Germinal center (tissue), 1 donor: ENCODE results near the gene BCAS1.
"Not testable (repeated sequence)": the region's sequence is repeated elsewhere in the genome, so short reads cannot be mapped to it uniquely, and the experiment has no call there.

Experiments used
- DNase-seq: peaks from one replicate; pipeline ENCODE4 v3.0.0; 2012; ENCODE audit warnings: mixed read lengths, low spot score

The BCAS1 gene

DNA sequence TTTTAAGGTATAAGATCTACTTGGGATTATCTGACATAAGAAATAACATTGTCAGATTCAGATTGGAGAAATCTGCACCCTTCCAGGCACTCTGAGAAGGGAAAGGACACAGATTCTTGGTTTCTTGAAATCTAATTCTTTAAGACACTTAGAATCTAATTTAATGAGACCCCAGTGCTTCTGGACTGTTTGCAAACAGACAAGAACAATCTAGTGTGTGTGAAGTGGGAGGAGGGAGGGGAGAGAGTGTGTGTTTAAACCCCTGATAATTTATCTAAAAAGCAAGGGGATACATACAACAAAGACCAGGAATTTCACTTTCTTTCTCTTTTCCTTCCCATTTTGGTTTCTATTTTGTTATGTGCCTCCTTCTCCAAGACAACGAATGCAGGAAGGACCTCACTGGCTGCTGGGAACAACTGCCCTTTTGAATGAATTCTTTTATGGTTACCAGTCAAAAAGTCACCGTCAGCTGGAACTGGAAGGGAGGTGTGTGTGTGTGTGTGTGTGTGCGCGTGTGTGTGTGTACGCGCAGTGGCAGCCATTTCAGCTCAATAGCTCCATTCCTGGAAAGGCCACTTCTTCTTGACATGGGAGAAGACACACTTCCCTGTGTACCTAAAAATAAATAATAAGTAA is 129.4 kb downstream of the BCAS1 start:
- DNase-seq, result no peak

DNA sequence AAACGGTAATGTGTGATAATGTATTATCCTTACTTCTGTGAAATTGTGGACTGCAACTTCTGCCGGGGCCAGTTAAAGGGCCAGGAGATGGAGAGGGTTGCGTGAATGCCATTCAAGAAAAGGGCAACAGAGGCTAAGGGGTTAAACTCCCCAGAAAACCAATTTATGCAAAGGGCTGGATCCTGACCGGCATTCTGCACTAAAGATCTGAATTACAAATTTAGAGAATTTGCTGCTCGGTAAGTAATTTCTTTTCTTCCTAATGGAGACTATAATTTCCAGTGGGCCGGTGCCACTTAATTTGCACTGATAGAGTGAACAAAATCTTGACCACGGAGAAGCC is 130.1 kb downstream of the BCAS1 start:
- DNase-seq, result no peak

DNA sequence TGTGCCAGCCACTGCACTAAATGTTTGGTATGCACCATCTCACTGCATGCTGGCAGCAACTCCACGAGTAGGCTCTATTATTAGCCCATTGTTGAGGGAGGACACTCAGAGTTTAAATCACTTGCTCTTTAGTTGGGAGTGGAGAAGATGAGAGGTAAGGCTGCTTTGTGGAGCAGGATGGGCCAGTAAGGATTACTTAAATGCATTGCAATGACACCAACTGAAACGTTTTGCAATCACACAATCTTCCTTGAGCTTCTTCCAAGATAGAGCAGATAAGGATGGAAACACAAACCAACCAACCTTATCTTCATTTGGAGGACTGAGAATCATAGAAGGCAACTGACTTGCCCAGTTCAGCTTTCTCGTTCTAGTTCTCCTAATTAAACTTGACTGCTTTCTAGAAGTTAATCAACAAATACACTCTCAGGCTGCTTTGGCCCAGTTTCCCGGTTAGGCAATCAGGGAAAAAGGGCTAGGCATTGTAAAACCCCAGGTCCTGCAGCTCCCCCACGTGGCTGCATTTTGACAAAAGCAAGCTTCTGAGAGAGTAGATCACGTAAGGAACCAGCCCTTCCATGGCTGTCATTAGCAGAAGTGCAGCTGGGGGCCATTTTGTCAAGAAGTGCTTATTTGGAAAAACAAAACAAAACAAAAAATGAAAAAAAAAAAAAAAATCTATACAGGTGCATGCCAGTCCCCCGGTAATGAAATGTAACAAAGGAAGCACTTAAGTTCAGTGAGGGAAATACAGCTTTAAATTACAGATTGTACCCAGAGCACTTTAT is 130.6 kb downstream of the BCAS1 start:
- DNase-seq, result peak; percentile 78

DNA sequence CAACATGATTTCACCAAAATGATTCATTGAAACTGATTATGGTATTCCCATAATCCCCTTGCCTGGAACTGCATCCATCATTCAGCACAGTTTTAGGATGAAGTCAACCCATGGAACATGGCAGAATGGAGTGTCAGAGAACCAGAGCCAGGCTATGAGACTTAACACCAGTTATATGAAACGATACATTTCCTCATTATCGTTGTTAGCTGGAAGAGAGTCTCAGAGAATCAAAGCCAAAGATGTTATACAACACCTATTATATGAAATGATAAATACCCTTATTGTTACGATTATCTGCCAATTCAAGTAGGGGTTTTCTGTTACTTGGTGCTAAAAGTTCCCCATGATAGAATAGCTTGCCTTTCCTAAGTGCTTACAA is 131.2 kb downstream of the BCAS1 start:
- DNase-seq, result no peak

DNA sequence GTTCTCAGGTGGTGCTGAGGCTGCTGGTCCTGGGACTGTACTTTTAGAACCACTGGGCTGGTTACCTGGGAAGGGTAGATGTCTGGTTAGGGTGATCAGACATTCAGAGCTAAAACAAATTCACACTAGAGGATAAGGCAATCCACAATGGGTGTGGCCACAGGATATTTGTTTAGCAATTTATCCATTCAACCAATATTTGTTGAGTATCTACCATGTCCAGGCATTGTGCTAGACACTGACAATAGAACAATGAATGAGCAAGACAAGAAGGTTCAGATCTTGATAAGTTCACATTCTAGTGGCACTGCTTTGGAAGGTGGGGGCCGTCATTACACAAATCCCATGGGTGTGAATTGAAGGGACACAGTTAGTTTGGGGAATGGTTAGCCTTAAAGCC is 131.7 kb downstream of the BCAS1 start:
- no peak for DNase-seq

DNA sequence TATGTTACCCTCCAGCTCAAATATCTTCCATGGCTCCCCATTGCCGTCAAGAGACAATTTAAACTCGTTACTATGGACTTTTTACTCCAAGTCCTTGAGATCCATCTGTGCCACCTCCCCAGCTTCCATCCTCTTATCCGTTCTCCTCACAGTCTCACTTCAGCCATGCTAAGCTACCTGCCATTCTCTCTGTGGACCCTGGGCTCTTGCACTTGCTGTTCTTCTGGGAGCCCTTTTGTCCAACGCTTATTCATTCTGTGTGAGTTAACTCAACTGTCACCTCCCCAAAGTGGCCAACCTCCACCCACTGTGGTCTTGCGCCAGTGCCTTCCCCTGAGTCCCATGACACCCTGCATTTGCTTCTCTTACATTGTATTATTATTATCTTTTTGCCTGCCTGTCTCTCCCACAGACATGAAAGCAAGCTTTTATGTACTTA is 132.4 kb downstream of the BCAS1 start:
- DNase-seq, result no peak

DNA sequence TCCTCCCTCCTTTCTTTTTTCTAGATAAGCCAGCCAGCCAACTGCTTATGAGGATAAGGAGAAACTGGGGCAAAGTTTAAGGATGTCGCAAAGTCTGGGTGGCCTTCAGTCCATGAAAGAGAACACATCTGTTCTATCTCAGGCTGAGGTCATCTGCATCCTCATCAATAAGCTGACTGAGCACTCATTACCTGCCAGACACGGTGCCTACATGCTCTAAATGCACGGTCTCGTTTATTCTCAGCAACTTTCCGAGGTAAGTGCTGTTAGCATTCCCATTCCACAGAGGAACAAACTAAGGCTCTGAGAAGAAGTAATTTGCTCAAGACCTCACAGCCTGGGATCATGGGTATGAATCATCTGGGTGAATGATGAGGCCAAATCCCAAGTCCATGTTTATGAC is 133.1 kb downstream of the BCAS1 start:
- no peak for DNase-seq

DNA sequence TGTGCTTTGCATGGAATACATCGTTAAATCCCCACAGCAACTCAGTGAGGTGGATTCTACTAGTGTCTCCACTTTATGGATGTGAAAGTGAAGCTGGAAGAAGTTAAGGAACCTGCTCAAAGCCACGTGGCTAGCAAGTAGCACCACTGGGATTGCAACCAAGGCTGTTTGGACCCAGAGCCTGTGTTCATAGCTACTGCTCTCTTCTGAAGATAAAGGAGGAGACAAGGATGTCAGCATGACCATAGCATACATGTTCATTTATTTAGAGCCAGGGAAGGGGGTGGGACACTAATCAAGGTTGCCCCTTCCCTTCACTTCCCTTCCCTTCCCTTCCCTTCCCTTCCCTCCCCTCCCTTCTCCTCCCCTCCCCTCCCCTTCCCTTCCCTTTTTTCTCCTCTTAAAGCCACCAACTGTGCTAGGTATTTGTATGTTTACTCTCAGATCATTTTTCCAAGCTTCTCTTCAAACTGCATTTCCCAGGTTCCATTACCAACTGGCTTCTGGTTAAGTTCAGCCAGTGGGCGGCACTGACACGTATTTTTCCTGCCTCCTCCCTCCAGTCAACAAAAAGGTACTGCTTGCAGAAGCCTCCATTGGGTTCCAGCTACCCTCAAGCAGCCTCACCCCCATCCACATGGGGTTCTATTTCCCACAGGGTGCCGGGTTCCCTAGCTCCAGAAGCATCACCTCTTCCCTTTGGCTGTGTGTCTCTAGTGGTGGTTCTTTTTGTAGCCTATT is 134.9 kb downstream of the BCAS1 start:
- DNase-seq, result no peak

DNA sequence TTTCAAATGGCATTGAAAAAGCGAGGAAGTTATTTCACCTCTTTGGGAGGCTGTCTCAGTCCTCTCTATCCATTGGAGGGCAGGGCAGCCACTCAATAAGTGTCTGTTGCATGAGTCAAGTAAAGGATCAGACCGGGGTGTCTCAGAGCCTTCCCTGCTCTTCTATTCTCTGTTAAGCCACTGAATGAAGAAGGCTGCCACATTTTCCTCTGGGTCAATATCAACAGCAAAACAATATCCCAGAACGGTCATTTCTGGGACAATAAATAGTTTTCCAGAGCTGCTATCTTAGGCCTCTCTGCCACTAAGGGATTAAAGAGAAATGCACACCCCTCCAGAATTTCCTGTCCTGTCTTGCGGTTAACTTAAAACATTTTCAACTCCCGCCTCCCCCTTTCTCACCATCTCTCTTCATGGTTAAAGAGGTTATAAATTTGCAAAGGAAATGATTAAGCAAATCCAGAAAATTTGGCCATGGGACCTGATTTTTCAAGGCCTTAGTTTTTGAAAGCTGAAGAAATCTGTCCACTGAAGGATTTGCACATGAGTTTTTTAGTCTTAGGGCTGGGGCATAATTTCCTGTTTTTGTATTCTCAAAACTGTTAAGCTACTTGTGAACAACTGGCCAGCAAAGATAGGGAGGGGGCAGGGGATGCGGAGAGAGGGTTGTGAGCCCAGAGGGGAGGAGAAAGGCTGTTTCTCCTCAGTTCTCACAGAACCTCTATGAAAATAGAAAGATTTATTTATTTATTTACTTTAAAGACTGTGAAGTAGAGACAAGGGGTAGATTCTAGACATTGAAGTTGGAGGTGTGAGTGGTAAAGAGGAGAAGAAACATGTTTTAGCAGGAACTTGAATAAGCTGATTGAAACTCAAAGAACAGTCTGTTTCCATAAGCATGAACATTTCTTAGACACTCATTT is 135.7 kb downstream of the BCAS1 start:
- DNase-seq, result peak; percentile 46

DNA sequence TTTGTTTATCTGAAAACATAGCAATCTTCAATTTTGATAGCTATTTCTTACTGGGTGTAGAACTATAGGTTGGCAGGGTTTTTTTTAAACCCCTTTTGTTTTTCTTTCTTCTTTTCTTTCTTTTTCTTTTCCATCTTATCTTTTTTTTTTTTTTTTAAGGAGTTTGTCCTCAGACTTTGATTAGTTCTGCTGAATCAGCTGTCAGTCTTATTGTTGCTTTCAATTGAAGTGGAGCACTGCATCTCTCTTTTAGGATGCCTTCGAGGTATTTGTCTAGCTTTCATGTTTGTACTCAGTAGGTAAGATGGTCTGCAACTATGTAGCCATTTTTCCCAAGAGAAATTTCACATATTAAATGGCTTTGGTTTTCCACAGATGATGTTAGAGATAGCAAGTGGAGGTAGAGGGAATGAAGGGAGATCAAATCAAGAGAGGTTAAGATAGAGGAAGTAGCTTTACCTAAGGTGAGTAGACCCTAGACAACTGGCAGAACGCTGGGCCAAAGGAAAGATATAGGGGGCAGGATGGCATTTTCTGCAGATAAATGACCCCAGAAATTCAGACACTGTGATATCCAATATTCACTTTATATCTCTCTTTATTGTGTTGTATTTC is 137.1 kb downstream of the BCAS1 start:
- DNase-seq, result no peak

DNA sequence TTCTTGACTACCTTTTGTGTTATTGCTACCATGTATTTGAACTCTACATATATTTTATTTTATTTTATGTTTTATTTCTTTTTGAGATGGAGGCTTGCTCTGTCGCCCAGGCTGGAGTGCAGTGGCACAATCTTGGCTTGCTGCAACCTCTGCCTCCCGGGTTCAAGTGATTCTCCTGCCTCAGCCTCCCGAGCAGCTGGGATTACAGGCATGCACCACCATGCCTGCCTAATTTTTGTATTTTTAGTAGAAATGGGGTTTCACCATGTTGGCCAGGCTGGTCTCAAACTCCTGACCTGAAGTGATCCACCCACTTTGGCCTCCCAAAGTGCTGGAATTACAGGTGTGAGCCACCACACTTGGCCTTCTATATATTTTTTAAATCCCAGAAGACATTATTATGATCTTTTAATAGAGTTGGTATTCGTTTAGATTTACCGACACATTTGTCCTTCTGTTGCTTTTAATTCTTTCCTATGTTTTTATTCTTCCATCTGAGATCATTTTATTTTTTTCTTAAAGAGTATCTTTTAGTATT is 137.7 kb downstream of the BCAS1 start:
- not testable (repeated sequence) for DNase-seq

DNA sequence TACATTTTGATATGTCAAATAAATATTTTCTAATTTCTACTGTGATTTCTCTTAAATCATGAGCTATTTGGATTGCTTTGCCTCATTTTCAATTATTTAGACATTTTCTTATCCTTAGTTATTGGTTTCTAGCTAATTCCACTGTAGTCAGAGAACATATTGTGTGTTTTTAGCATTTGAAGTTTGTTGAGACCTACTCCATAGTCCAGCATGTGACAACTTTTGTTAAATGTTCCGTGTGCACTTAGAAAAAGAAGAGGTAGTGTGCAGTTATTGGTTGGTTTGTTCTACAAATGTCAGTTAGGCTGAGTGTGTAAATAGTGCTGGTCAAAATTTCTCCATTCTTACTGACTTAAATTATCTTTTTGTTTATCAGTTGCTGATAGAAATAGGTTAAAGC is 138.8 kb downstream of the BCAS1 start:
- no peak for DNase-seq

DNA sequence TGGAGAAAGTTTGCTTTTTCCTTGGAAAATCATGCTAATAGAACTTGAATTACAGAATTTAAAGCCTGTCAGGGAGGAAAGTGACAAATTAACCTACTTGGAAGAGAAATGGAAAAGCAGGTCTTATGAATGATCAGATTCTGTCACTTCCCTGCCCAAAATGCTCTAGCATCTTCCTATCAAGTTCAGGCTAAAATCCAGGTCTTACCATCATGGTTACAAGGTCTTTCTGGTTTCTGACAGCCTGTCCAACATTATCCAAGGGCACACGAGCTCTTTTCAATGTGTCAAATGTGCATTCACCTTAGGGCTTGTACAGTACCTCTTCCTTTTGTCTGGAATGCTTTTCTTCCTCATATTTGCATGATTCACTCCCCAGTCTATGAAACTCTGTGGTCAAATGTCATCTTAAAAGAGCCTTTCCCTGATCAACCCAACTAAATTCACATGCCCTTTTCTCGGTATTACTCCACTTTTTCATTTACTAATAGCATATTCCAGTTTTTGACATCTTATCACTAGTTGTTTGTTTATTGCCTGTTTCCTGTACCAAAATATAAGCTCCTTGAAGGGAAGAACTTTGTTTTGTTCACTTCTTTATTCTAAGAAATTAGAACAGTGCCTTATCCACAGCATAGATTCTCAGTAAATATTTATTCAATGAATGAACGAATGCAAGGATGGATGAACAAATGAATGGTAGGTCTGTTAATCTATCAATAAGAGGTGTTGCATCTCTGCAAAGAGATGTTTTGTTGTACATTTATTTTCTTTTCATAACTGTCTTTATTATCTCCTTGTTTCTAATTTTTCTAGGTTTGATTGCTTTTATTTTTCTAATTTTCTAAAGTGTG is 139.5 kb downstream of the BCAS1 start:
- DNase-seq, result no peak

DNA sequence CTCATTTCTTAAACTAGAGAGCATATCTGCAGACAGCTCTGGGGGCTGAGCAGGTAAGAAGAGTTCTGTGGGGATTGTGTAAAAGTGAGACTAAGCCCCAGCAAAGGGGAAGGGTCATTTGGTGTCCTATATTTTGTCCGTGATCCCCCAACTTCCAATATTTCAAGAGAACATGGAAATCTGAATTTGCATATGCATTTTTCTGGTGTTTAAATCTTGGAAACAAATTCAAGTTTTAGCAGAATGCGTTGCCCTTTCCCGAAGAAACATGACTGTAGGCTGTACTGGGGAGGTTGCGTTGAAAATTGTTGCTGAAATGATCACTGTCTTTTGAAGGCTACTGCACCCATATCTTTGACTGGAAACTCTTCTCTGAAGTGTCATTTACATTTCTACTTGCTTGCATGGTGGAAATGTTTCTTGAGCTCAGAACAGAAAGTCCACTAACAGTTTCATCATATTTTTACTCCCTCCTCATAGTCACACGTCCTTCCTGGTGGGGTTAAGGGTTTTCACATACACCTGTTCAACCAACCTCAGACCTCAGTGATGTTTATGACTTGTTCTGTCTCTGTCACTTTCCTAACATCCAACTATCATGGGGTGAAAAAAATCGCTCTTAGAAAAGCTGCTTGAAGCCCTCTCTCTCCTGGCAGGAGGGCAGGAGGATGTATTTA is 140.3 kb downstream of the BCAS1 start:
- no peak for DNase-seq

DNA sequence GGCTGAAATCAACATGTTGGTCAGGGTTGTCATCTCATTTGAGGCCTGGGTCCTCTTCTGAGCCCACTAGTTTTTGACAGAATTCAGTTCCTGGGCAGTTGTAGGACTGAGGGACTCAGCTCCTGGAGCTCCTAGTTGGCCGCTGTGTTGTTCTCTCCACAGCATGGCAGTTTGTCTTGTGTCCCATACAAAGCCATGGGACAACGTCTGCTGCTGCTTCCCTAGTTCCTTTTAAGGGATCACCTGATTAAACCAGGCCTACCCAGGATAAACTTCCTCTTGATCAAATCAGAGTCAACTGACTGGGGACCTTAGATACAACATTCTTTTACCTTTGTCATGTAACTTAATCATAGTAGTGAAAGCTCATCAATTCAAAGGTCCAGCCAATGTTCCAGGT is 141.0 kb downstream of the BCAS1 start:
- DNase-seq, result no peak

DNA sequence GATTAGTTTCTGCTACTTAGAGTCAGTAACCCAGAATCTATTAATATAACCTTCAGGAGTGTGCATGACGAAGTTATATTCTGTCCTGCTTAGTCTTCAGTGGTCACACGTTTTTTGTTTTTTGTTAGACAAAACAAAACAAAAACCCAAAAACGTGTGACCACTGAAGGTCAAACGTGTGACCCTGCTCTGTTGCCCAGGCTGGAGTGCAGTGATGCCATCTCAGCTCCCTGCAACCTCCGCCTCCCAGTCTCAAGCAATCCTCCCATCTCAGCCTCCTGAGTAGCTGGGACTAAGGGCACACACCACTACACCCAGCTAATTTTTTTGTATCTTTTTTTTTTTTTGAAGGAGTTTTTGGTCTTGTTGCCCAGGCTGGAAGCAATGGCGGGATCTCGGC is 142.4 kb downstream of the BCAS1 start:
- no peak for DNase-seq

DNA sequence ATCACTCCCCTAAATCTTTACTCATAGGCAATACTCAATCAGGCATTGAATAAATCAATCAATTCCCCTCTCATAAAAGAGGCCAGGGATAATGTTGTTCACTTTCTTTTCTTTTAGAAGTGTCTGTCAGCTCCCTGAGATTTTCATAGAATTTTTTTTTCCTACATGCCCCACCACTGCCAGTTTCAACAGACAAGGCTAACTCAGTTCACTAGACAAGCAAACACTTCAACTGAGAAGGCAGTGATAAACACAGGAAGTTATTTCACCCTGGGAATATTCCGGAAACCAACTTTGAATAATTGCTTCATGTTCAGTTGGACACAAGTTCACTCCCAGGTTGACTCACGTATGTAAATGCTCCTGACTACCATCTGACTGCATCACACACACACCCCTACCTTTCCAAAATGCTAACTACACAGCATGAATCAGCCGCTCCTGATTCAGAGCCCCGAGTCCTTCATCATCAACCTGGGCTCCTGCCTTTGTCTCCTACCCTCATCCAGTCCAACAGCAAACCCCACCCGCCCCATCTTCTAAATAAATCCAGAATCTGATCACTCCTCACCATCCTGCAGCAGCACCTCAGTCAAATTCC is 143.9 kb downstream of the BCAS1 start:
- peak; percentile 73 for DNase-seq

DNA sequence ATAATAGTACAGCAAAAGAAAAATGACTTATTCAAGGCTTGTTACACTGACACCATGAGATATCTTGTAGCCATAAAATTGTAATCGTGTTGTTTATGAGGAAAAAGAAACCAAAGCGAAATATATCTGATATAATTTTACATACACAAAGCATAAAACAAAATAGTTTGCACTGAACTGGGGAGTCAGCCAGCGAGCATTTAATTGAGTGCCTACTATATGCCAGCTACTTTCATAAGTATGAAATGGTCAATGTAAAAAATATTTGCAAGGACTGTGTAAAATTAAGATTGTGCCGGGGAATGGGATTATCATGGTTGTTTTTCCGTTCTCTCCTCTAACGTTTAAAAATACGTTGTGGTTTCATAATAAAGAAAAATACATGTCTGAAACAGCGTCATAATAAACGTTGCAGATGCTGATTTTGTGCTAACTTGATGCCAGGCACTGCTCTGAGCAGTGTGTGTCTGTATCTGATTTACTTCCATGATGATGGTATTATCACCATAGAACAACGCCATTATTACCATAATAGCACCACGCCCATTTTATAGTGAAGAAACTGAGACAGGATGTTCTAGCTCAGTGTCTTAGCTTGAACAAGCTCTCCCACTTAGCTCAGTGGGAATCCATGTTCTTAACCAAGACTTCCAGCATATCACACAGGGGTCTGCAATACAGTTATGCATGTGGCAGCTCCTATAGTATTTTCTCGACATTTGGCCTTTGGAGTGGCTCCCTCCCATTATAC is 144.6 kb downstream of the BCAS1 start:
- DNase-seq, result no peak
